DMS 273 treated with DMSO at 0.1 percent for 48 hours (cell line): Measurements from ENCODE around the gene AGPAT1.

ENCODE experiments used
- DNase-seq: peaks from one replicate; lab custom pipeline; 2025; lab: John Stamatoyannopoulos, UW

The AGPAT1 gene

GRCh38 chr6:32168807-32169591 is 6.9 kb downstream of the AGPAT1 start:
- DNase-seq: no peak

DNA sequence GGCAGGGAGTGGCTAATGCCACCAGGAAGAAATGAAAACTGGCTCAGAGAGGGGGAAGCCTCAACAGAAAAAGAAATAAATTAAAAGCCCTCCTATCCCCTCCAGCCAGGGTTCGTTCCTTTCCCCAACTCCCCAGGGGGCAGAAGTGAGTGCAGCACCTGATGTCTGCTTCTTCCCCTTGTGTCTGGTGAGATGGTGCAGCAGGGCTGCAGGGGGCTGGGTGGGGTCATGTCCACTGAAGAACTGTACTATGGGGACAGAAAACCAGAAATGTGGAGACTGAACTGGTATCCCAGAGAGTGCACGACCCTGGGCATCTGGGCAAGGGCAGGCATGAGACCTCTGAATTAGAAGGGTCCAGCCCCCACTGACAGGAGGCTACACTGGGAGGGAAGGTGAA is 7.5 kb downstream of the AGPAT1 start:
- DNase-seq: no peak

DNA sequence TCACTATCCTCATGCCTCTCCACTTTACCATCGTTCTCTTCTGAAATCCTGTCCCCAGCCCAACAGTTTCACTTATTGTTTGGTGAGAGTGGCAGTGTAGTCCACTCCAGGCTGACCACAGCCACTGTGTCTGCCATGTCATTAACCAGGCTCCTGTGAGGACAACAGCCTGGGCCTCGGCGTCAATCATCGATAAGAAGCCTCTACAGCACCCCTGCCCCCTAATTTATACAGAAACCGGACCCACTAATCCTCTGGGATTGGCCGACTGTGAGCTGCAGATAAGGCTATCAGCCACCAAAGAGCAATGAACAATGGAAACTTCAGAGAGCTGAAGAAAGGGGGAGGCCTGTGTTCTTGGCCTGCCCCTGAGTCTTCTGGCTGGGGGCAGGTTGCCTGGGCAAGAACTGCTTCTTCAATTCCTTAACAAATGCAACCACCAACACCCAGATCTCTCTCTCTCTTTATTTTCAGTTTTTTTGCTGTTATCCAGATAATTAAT is 8.1 kb downstream of the AGPAT1 start:
- DNase-seq: no peak

DNA sequence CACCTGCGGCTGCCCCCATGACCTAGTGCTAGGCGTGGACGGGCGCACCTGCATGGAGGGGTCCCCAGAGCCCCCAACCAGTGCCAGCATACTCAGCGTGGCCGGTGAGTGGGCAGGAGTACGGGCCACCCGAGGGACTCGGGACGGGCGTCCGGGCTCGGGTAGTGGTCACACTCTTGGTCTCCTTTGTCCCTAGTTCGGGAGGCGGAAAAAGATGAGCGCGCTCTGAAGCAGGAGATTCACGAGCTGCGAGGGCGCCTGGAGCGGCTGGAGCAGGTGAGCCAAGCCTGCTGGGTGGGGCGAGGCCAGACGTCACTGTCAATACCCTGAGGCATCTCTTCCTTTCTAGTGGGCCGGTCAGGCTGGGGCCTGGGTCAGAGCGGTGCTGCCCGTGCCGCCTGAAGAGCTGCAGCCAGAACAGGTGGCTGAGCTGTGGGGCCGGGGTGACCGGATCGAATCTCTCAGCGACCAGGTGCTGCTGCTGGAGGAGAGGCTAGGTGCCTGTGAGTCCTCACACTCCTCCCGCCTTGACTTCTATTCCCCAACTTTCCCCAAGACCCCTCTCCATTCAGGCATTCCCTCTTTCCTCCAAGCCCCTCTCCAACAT is 8.6 kb downstream of the AGPAT1 start:
- no peak for DNase-seq

GRCh38 chr6:32166411-32167061 is 9.3 kb downstream of the AGPAT1 start:
- DNase-seq: no peak

GRCh38 chr6:32164295-32164694 is 11.6 kb downstream of the AGPAT1 start, which contains the start of gene EGFL8:
Gene EGFL8 (plus strand): TSS chr6:32164595. CDS start chr6:32166166, 1,571 bp downstream.
- no peak for DNase-seq

DNA sequence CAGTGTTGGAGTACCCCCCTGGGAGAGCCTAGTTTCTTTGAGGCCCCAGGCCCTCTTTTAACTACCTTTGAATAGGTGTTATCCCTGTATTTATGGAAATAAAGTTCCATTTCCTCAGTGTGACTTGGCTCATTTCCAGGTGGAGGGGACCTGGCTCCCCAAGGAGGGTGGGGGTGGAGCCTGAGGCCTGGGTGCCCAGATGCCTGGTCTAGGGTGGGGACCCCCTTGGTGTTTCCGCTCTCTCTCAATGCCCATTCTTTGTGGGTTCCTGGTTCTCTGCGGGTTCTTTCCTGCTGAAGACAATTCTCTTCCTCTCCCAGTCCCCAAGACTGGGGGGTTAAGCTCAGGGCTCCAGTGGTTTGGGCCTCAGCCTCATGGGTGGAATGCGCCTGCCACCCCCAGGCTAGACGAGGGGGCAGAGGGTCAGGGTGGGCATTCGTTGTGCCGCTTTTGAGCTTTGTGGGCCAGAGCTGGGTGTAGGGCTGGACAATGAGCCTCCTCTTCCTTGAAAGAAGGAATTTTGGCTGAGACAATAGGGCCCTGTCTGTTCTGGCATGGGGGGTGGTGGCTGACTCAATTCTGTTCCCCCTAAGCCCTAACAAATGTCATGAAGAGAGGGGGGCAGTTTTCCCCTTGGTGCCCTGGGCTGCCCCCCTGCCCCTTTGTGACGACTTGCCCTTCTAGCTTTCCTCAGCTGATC is 12.2 kb downstream of the AGPAT1 start:
- no peak for DNase-seq

- no peak for DNase-seq
Observed at GRCh38 chr6:32158052-32158451, 17.8 kb downstream of the AGPAT1 start.

DNA sequence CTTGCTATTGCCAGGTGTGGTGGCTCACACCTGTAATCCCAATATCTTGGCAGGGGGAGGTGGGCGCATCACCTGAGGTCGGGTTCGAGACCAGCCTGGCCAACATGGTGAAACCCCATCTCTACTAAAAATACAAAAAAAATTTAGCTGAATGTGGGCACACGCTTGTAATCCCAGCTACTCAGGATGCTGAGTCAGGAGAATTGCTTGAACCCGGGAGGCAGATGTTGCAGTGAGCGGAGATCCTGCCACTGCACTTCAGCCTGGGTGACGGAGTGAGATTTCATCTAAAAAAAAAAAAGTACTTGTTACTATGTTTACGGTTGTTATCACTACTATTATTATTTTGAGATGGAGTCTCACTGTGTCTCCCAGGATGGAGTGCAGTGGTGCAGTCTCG is 19.0 kb downstream of the AGPAT1 start:
- no peak for DNase-seq

DNA sequence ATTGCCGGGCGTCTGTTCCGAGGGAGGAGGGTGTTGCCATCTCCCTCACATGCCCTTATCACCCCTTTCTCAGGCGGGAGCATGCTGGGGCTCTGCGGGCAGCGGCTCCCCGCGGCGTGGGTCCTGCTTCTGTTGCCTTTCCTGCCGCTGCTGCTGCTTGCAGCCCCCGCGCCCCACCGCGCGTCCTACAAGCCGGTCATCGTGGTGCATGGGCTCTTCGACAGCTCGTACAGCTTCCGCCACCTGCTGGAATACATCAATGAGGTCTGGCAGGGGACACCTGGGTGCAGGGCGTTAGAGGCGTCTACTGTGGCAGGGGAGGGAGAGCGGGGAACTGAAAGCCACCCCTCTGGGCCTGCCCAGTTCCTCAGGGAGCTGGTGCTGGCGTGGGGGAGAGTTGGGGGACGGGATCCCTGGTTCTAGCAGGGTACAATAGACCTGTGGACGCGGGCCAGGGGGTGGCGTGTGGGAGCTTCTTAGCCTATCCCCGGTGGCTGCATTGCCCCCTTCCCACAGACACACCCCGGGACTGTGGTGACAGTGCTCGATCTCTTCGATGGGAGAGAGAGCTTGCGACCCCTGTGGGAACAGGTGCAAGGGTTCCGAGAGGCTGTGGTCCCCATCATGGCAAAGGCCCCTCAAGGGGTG is 21.2 kb downstream of the AGPAT1 start:
- DNase-seq: peak; percentile 21

DNA sequence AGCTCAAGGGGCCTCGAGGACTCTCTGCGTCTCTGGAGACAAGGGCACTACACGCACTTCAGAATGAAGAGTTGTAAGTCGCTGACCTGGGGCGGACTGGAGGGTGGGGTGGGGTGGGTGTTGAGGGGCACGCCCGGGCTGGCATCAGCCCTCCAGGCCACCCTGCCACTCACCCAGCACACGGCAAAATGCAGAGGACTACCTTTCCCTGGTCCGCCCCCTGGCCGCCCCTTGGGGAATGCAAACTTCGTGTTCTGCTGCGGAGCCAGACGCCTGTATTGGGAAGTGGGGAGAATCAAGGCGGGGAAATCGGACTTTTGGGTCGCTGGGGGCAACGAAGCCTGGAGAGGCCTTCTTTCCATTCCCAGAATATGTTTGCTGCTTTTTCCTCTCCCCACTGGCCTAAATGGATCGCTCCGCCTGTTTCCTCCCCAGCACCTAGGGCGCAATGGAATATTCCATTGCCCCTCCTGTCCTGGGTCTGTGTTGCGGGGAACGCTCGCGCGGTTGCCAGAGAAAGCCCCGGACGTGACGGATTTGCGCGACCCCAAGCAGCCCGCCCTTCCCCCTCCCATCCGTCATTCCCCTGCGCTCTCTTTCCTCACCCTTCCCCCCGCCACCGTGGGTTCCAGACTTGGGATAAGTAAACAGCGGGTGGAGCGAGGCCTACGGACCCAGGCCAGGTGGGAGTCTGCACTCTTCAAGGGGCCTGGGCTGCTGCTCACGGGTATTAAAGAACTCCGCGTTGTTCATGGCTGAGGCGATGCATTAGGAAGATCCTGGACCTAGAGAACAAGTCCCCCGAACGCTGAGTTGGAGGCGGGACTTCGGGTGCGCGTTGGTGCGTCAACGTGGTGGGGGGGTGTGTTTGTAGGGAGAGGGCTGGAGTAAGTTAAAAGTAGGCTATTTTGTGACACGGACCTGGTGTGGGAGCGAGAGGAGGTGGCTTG is 22.0 kb downstream of the AGPAT1 start, which contains the start of gene PPT2:
PPT2 (plus strand) TSS at position 578 of the 950 bp plus-strand sequence. CDS start 454 bp downstream, outside the sequence.
- peak; percentile 85 for DNase-seq

GRCh38 chr6:32152769-32153563 is 22.9 kb downstream of the AGPAT1 start:
- no peak for DNase-seq

GRCh38 chr6:32151863-32152768 is 23.8 kb downstream of the AGPAT1 start, which contains the start of gene PRRT1:
Gene PRRT1 (minus strand): TSS chr6:32151939. CDS start chr6:32151827, 112 bp downstream.
- no peak for DNase-seq

GRCh38 chr6:32151181-32151862 is 24.6 kb downstream of the AGPAT1 start:
- peak; percentile 89 for DNase-seq

DNA sequence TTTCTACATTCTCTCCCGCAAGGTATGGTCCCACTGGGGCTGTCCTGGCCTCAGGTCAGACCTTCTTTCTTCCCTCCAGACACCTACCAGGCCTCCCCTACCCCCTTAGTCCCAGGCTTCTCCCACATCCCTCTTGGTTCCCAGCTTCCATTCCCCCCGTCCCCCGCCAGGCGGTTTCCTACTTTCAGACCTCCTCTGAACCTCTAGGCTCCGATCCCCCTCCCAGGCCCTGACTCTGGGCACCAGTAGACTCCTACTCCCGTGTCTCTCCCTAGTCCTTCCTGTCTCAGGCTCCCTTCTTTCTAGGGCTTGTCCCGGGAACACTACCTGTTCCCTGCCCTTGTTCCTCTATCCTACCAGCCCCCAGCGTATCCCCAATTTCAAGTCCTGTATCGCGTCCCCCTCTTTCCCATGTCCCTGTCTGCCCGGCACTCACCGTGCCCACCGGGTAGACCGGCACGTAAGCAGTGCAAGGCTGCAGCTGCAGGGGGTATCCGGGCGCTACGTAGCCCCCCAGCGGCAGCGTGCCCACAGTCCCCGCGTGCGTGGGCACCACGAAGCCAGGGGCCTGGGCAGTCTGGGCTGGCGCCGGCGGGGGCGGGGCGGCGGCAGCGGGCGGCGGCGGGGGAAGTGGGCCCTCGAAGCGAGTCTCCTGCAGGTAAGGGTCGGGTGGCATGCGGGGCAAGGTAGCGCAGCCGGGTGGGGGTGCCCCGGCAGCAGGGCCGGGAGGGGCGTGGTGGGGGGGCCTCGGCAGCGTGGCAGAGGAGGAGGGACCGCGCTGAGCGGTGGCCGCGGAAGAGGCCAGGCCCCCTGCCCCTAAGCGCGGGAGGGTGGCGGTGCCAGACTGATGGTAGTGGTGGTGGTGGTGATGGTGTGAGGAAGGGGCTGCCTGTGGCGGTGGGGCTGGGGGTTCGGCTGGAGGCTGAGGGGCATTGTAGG is 25.7 kb downstream of the AGPAT1 start:
- DNase-seq: no peak

DNA sequence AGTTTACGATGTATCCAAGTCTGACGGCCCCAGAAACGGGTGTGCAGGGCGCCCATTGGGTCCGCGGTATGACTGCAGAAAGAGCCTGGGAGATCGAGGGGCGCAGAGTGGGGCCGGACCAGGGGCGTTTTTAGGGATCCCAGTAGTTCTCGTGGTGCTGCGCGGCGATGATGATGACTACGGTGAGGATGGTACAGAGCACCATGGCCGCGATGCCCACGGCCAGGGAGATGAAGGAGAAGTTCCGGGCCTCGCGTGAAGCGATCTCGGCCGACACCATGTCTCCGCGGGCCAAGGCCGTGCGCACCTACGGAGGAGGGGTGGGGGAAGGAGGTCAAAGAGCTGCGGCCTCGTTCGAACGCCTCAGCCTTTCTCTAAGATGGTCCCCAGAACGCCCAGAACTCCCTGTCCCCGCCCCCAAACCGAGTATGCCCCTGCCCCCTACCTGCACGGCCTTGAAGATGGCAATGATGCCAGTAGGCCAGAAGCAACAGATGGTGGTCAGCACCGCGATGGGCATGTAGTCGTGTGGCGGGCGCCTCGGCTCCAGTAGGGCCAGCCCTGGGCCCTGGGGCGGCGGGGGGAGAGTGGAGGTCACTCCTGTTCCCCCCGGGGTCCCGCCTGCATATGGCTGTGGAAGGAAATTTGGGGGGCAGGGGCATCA is 26.7 kb downstream of the AGPAT1 start:
- no peak for DNase-seq
